GM23248 (cell line): ENCODE measurements around the gene ESRP2. TPM values are rescaled to one million over a fixed set of nuclear protein-coding genes. Genes with fewer than 3 reads are reported as not detected.

Experiments used
- DNase-seq: peaks from one replicate; pipeline ENCODE4 v3.0.0-alpha.2; 2015
- H2AFZ ChIP-seq: fragments of 200-600 bp; sonication (generic); 2 replicates; pipeline ENCODE4 v1.6.1; 2016; ENCODE audit warnings: antibody characterized with exemption
- H3F3A ChIP-seq: fragments of 200-600 bp; sonication (generic); 2 replicates; pipeline ENCODE4 v1.6.1; 2016; ENCODE audit warnings: mild to moderate bottlenecking, antibody characterized with exemption, mixed run types; ENCODE audit not compliant: insufficient read depth
- H3K27ac ChIP-seq: fragments of 200-600 bp; sonication (generic); 2 replicates; pipeline ENCODE4 v1.5.1; 2016; ENCODE audit warnings: mild to moderate bottlenecking
- H3K27me3 ChIP-seq: fragments of 200-600 bp; sonication (generic); replicated peaks from 2 replicates; pipeline ENCODE4 v1.6.1; 2016; ENCODE audit warnings: mild to moderate bottlenecking; ENCODE audit not compliant: insufficient read depth
- H3K36me3 ChIP-seq: fragments of 200-600 bp; sonication (generic); 2 replicates; pipeline ENCODE4 v1.6.1; 2016; ENCODE audit warnings: low read depth, mild to moderate bottlenecking
- H3K4me1 ChIP-seq: fragments of 200-600 bp; sonication (generic); 2 replicates; pipeline ENCODE4 v1.6.1; 2016; ENCODE audit warnings: mild to moderate bottlenecking; ENCODE audit not compliant: insufficient read depth
- H3K4me2 ChIP-seq: fragments of 200-600 bp; sonication (generic); one replicate; pipeline ENCODE4 v1.6.1; 2016; ENCODE audit warnings: mild to moderate bottlenecking; ENCODE audit not compliant: unreplicated experiment
- H3K4me3 ChIP-seq: fragments of 200-600 bp; sonication (generic); 2 replicates; pipeline ENCODE4 v1.5.1; 2016; ENCODE audit warnings: mild to moderate bottlenecking
- H3K79me2 ChIP-seq: fragments of 200-600 bp; sonication (generic); 2 replicates; pipeline ENCODE4 v1.6.1; 2016; ENCODE audit warnings: mild to moderate bottlenecking; ENCODE audit not compliant: insufficient read depth
- H3K9ac ChIP-seq: fragments of 200-600 bp; sonication (generic); 2 replicates; pipeline ENCODE4 v1.6.1; 2016; ENCODE audit warnings: mild to moderate bottlenecking
- H3K9me2 ChIP-seq: fragments of 200-600 bp; sonication (generic); 2 replicates; pipeline ENCODE4 v1.6.1; 2016; ENCODE audit warnings: mixed run types, mild to moderate bottlenecking, moderate library complexity; ENCODE audit not compliant: insufficient read depth
- H3K9me3 ChIP-seq: fragments of 200-600 bp; sonication (generic); one replicate; pipeline ENCODE4 v1.6.1; 2017; ENCODE audit warnings: low read depth
- H4K20me1 ChIP-seq: fragments of 200-600 bp; sonication (generic); 2 replicates; pipeline ENCODE4 v1.6.0; 2016; ENCODE audit not compliant: insufficient read depth
- EZH2 ChIP-seq: fragments of 200-600 bp; sonication (generic); IDR thresholded peaks from 2 replicates; pipeline ENCODE4 v1.6.1; 2018; ENCODE audit warnings: antibody characterized with exemption, mild to moderate bottlenecking; ENCODE audit not compliant: insufficient read depth, poor library complexity, severe bottlenecking
- EZH2phosphoT487 ChIP-seq: fragments of 200-600 bp; sonication (generic); IDR thresholded peaks from 2 replicates; pipeline ENCODE4 v1.6.1; 2018; ENCODE audit warnings: antibody characterized with exemption, moderate library complexity, mild to moderate bottlenecking, low read depth; ENCODE audit not compliant: insufficient read depth
- WGBS, 2 experiments: methylation state at CpG; one replicate each; pipeline ENCODE4 v1.1.6; 2015 to 2017; ENCODE audit warnings: low lambda C conversion rate in 2 of 2, low coverage in 1 of 2; ENCODE audit errors: missing lambda C conversion rate in 2 of 2; 5-methylcytosine and 5-hydroxymethylcytosine counted together
- in situ Hi-C: fragments of 300-500 bp; cut with MboI; formaldehyde crosslinking; loops from 2 replicates; pipeline ENCODE4 v1.15.0; 2020
- polyA plus RNA-seq: library from polyadenylated mRNA; unstranded; fragments of >200 nt; fragmentation: Nextera tagmentation; extraction: Ambion mirVana; gene quantifications from 2 replicates; pipeline ENCODE4 v1.2.1, GENCODE V29; 2016
- total RNA-seq: library from RNA; depleted of rRNA; stranded (reverse); fragments of >200 nt; shearing (Covaris generic); gene quantifications from 2 replicates; pipeline ENCODE4 v1.2.3, GENCODE V29; 2014

The ESRP2 gene
- total and polyA plus RNA-seq, 2 experiments from 2014 or later: 0.32 to 0.34 TPM

DNA sequence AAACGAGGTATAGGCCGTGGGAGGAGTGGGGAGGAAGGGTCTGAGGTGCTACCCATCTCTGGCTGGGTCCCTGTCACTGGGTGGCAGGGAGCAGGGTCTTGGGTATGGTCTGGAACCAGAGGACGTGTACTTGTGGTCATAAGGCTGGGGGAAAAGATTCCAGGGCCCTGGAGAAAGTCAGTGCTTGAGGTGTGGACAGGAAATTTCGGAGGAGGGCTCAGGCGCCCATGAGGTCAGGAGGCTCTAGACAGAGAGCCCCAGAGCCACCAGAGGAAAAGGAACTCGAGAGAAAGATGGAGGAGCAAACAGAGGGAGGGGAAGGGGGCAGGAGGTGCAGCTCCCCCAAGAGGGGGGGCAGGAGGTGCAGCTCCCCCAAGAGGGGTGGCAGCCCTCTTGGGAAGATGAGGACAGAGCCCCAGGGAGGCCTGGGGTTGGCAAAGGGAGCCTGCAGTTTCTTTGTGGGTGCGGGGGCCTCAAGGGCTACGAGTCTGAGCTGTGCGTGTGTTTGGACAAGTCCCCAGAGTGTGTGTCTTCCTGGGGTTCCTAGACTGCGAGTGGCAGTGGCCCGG lies 27.7 kb upstream of the ESRP2 start:
- in situ Hi-C loops: no loop called here
- Histone ChIP-seq H3K9me2 (no peaks in the 10 kb centered on the region), H3K4me3 (peak overlapping the region; percentile 79), H3K4me2 (peak overlapping the region; percentile 90), H3K36me3 (0 out of 2 replicates have a peak, but pooled peaks cover 6% of the 10 kb centered on the region), H3K9ac (peak overlapping the region; percentile 95), H3K4me1 (peaks cover 27% of the 10 kb centered on the region), H3F3A (peaks cover 25% of the 10 kb centered on the region), H3K27me3 (no peaks in the 10 kb centered on the region), H3K79me2 (peaks cover 40% of the 10 kb centered on the region), H3K27ac (peak overlapping the region; percentile 93), H3K9me3 (no peaks in the 10 kb centered on the region), H2AFZ (peak overlapping the region; percentile 75), H4K20me1 (peaks cover 8% of the 10 kb centered on the region; the same call in 1 of the 2 replicates)
- no peak for DNase-seq
- WGBS, 2 experiments: 35 to 43% methylated on average over 9 to 11 of the region's 11 CpGs
- TF ChIP-seq EZH2: no peak
- no peak for TF ChIP-seq EZH2phosphoT487

DNA sequence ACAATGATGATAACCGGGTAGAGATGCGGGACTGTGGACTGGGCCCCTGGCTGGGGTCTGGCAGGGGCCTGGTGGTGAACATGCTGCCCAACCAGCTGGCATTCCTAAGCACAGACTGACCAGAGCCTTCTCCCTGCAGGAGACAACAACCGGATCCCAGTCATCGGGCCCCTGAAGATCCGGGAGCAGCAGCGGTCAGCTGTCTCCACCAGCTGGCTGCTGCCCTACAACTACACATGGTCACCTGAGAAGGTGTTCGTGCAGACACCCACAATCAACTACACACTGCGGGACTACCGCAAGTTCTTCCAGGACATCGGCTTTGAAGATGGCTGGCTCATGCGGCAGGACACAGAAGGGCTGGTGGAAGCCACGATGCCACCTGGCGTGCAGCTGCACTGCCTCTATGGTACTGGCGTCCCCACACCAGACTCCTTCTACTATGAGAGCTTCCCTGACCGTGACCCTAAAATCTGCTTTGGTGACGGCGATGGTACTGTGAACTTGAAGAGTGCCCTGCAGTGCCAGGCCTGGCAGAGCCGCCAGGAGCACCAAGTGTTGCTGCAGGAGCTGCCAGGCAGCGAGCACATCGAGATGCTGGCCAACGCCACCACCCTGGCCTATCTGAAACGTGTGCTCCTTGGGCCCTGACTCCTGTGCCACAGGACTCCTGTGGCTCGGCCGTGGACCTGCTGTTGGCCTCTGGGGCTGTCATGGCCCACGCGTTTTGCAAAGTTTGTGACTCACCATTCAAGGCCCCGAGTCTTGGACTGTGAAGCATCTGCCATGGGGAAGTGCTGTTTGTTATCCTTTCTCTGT lies 23.3 kb upstream of the ESRP2 start:
- peaks cover 4% of the 10 kb centered on the region; the same call in 1 of the 2 replicates for H3K36me3 ChIP-seq
- peak overlapping the region; percentile 75; the same call in 1 of the 2 replicates for H3K27ac ChIP-seq
- H3K9me2 ChIP-seq: no peaks in the 10 kb centered on the region
- H3F3A ChIP-seq: peaks cover 24% of the 10 kb centered on the region
- no peaks in the 10 kb centered on the region for H3K9me3 ChIP-seq
- TF ChIP-seq EZH2 (no peak), EZH2phosphoT487 (no peak)
- no peaks in the 10 kb centered on the region for H4K20me1 ChIP-seq
- H3K27me3 ChIP-seq: no peaks in the 10 kb centered on the region
- 81 to 85% methylated on average over 27 of the region's 27 CpGs for WGBS, 2 experiments
- H3K4me2 ChIP-seq: no peak overlapping the region
- H3K4me1 ChIP-seq: peaks cover 13% of the 10 kb centered on the region
- H3K4me3 ChIP-seq: no peak overlapping the region
- H2AFZ ChIP-seq: no peak overlapping the region
- in situ Hi-C loops: no loop called here
- no peak overlapping the region for H3K9ac ChIP-seq
- DNase-seq: peak; percentile 60
- peaks cover 7% of the 10 kb centered on the region; the same call in 1 of the 2 replicates for H3K79me2 ChIP-seq

DNA sequence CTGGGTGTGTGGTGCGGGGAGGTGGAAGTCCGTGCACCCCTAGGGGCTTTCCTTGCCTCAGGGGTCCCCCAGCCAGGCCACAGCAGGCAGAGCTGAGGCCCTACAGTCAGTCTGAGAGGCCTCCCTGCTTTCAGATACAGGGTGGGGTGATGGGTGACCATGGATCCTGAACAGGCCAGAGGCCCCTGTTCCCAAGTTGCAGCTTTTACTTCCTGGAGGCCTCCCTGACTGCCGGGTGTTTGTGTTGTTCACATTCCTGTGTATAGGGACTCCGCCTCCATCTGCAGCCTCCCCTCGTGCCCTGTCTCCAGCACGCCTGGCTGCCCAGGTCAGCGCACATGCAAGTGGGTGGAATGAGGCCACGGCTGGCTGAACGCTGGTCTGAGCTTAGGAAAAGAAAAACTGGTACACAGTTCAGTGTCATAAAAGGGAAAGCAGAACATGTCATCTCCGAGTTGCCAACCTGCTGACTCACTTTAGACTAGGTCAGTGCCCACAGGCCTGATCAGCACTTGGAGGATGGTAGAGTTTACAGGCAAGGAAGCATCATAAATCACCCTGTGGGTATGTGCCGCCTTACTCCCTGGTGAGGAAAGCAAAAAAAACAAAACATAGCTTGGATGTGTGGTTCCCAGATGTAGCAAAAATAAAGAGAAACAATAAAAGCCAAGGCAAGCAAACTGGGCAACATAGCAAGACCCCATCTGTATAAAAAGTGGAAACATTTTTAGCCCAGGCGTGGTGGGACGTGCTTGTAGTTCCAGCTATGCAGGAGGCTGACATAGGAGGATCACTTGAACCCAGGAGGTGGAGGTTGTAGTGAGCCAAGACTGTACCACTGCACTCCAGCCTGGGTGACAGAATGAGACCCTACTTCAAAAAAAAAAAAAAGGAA lies 22.2 kb upstream of the ESRP2 start:
- Histone ChIP-seq H3K36me3 (peaks cover 4% of the 10 kb centered on the region; the same call in 1 of the 2 replicates), H2AFZ (peak overlapping the region; percentile 59; the same call in 1 of the 2 replicates), H3K79me2 (peaks cover 2% of the 10 kb centered on the region; the same call in 1 of the 2 replicates), H3K27me3 (no peaks in the 10 kb centered on the region), H4K20me1 (no peaks in the 10 kb centered on the region), H3K9me3 (no peaks in the 10 kb centered on the region), H3K27ac (peak overlapping the region; percentile 75), H3K4me1 (peaks cover 13% of the 10 kb centered on the region), H3K4me2 (peak overlapping the region; percentile 32), H3K9me2 (no peaks in the 10 kb centered on the region), H3K9ac (peak overlapping the region; percentile 58), H3K4me3 (no peak overlapping the region), H3F3A (peaks cover 16% of the 10 kb centered on the region)
- DNase-seq: peak; percentile 82
- in situ Hi-C loops: no loop called here
- WGBS, 2 experiments: 49 to 52% methylated on average over 13 of the region's 13 CpGs
- no peak for TF ChIP-seq EZH2phosphoT487
- no peak for TF ChIP-seq EZH2

DNA sequence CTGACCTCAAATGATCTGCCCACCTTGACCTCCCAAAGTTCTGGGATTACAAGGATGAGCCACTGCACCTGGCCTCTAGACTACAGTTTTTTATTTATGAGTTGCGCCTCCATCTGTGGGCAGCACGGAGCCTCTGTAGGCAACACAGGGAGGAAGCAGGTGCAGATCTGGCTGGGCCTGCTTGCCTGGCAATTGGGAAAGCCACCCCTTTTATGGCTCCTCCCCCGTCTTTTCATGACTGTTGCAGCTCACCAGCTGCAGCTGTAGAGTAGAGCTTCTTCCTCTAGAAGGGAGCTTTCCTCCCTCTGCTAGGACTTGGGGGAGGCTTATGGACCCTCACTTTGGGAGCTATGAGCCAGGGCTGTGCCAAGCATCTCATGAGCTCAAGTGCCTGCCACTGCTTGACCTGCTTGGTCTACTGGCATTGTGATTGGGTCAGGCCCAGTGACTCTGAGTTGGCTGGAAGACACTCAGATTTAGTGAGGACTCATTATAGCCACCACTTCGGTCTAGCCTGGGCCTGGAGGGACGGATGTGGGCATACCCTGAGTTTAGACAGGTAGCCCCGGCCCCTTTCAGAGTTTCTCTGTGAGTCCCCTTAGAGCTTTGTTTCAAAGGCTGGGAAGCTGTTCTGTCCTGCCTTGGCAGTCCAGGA lies 21.5 kb upstream of the ESRP2 start:
- DNase-seq: peak; percentile 29
- TF ChIP-seq EZH2 (no peak), EZH2phosphoT487 (no peak)
- in situ Hi-C loops: no loop called here
- peaks cover 15% of the 10 kb centered on the region for H3F3A ChIP-seq
- H3K9ac ChIP-seq: peak overlapping the region; percentile 58
- H3K79me2 ChIP-seq: no peaks in the 10 kb centered on the region
- H3K9me3 ChIP-seq: no peaks in the 10 kb centered on the region
- no peaks in the 10 kb centered on the region for H3K27me3 ChIP-seq
- peak overlapping the region; percentile 75 for H3K27ac ChIP-seq
- H3K4me2 ChIP-seq: peak overlapping the region; percentile 32
- no peaks in the 10 kb centered on the region for H4K20me1 ChIP-seq
- H3K4me1 ChIP-seq: peaks cover 13% of the 10 kb centered on the region
- 92 to 96% methylated on average over 6 of the region's 6 CpGs for WGBS, 2 experiments
- H3K36me3 ChIP-seq: peaks cover 4% of the 10 kb centered on the region; the same call in 1 of the 2 replicates
- no peaks in the 10 kb centered on the region for H3K9me2 ChIP-seq
- no peak overlapping the region for H2AFZ ChIP-seq
- no peak overlapping the region for H3K4me3 ChIP-seq
